Gastroesophageal sphincter (tissue), 4 donors: ENCODE results near the gene SRSF1. TPM values are rescaled to one million over a fixed set of nuclear protein-coding genes. Genes with fewer than 3 reads are reported as not detected.

Source experiments
- ATAC-seq: fragments of 150-250 bp; one replicate; pipeline ENCODE4 v1.9.1; 2016; ENCODE audit warnings: mild to moderate bottlenecking, moderate library complexity
- H3K27ac ChIP-seq, 4 donors: fragments of 200-600 bp; sonication (generic) in 3 of 4; 1 replicate in 3 of 4; 2 replicates in 1 of 4; pipeline ENCODE4 v1.5.1; 2016 to 2019
- H3K27me3 ChIP-seq: fragments of 200-600 bp; sonication (generic); one replicate; pipeline ENCODE4 v1.5.1; 2019
- H3K36me3 ChIP-seq, 2 donors: fragments of 200-600 bp; sonication (generic); one replicate each; pipeline ENCODE4 v1.5.1; 2019; ENCODE audit warnings: control low read depth in 1 of 2
- H3K4me1 ChIP-seq, 3 donors: fragments of 200-600 bp; sonication (generic); 1 replicate in 2 of 3; 2 replicates in 1 of 3; pipeline ENCODE4 v1.5.1; 2016 to 2019; ENCODE audit warnings: control low read depth in 2 of 3
- H3K4me3 ChIP-seq, 2 donors: fragments of 200-600 bp; sonication (generic); one replicate each; pipeline ENCODE4 v1.5.1; 2019; ENCODE audit warnings: mild to moderate bottlenecking in 1 of 2, moderate library complexity in 1 of 2
- H3K9me3 ChIP-seq, 3 donors: fragments of 200-600 bp; sonication (generic); one replicate each; pipeline ENCODE4 v1.5.1; 2017 to 2019; ENCODE audit warnings: control low read depth in 2 of 3
- EP300 ChIP-seq: sonication (generic); formaldehyde crosslinking; IDR thresholded peaks from one replicate; pipeline ENCODE4 v1.6.1; 2017; ENCODE audit warnings: antibody characterized with exemption, mild to moderate bottlenecking
- POLR2A ChIP-seq, 2 donors: fragments of 450-650 bp; IDR thresholded peaks; one replicate each; pipeline ENCODE4 v1.6.1; 2017; ENCODE audit warnings: antibody characterized with exemption in 2 of 2, mild to moderate bottlenecking in 2 of 2, moderate library complexity in 1 of 2
- POLR2AphosphoS5 ChIP-seq: sonication (generic); formaldehyde crosslinking; IDR thresholded peaks from one replicate; pipeline ENCODE4 v1.6.1; 2017; ENCODE audit warnings: antibody characterized with exemption
- WGBS, 2 donors: methylation state at CpG; one replicate each; pipeline ENCODE4 v1.1.5; 2018; ENCODE audit warnings: low coverage in 1 of 2; 5-methylcytosine and 5-hydroxymethylcytosine counted together
- small RNA-seq, 4 donors: library from RNA; depleted of rRNA; stranded (forward); fragments of <200 nt; gene quantifications; one replicate each; pipeline ENCODE3, GENCODE V24; 2016
- total RNA-seq, 4 donors: library from RNA; depleted of rRNA; stranded (reverse); fragments of >200 nt; gene quantifications; one replicate each; pipeline ENCODE4 v1.1.0, GENCODE V29; 2016
- TF ChIP-seq, protein P1 (sequence below), 4 experiments: fragments of 200-600 bp in 2 of 4; fragments of 450-650 bp in 2 of 4; sonication (generic) in 1 of 4; IDR thresholded peaks; one replicate each; pipeline ENCODE4 v1.5.1; 2017 to 2019; ENCODE audit warnings: antibody characterized with exemption in 4 of 4, mild to moderate bottlenecking in 2 of 4, moderate library complexity in 2 of 4

Gene SRSF1
- total RNA-seq, 4 donors from 2014 or later = 139 to 240 (median 198) TPM

DNA sequence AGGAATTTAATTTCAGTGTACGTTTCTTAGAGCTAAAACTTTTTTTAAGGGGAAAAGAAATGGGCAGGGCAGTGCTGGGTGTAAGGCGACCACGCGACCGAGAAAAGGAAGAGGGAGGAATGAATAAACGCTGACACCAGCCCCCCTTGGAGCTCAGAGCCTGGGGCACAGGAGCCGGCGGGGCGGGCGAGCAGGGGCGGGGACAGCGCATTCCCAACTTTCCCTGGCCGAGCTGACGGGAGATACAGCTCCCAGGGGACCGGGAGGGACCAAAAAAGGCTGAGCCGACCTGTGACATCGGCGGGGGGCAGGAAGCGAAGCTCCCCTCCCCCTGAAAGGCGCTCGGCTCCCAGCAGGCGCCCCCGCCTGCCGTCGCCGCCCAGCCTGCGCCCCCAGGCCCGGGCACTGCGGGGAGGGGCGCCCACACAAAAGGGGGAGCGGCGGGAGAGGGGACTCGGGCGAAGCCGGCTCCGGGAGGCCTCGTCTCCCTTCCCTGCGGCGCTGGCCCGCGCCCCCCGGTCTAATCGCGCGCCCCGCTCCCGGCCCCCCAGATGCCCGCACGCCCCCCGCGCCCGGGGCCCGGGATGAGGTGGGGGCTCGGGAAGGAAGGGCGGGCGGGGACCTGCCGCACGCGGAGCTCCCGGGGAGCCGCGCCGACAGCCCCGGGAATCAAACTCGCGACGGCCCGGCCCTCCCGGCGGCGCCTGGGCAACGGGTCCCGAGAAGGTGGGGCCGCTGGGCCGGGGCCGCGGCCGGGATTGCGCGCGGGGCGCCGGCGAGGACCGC is 52.5 kb downstream of the SRSF1 start:
- Histone ChIP-seq H3K9me3 (no peaks in the 10 kb centered on the region), H3K27ac (peak overlapping the region; percentile 89 to 100 (median 100)), H3K4me1 (peaks cover 3 to 65% (median 40%) of the 10 kb centered on the region in 3 donors), H3K27me3 (no peaks in the 10 kb centered on the region), H3K4me3 (peak overlapping the region; percentile 66 to 94), H3K36me3 (no peaks in the 10 kb centered on the region)
- 0 to 1% methylated on average over 3 to 11 of the region's 85 CpGs for WGBS, 2 donors
- peak; percentile 79 for TF ChIP-seq POLR2AphosphoS5
- TF ChIP-seq, protein P1, sequence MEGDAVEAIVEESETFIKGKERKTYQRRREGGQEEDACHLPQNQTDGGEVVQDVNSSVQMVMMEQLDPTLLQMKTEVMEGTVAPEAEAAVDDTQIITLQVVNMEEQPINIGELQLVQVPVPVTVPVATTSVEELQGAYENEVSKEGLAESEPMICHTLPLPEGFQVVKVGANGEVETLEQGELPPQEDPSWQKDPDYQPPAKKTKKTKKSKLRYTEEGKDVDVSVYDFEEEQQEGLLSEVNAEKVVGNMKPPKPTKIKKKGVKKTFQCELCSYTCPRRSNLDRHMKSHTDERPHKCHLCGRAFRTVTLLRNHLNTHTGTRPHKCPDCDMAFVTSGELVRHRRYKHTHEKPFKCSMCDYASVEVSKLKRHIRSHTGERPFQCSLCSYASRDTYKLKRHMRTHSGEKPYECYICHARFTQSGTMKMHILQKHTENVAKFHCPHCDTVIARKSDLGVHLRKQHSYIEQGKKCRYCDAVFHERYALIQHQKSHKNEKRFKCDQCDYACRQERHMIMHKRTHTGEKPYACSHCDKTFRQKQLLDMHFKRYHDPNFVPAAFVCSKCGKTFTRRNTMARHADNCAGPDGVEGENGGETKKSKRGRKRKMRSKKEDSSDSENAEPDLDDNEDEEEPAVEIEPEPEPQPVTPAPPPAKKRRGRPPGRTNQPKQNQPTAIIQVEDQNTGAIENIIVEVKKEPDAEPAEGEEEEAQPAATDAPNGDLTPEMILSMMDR (IDR thresholded peaks at IDR 0.05) = peak in 1 of 4 experiments; percentile 5
- TF ChIP-seq POLR2A (IDR thresholded peaks at IDR 0.05) = peak; percentile 71
- no peak for TF ChIP-seq EP300
- ATAC-seq = peak; percentile 78

GRCh38 chr17:57953705-57954396 is 53.2 kb downstream of the SRSF1 start:
- peak overlapping the region; percentile 89 to 100 (median 100) for H3K27ac ChIP-seq
- WGBS, 2 donors = 7 to 51% methylated on average over 6 to 9 of the region's 13 CpGs
- peak overlapping the region; percentile 66 to 94 for H3K4me3 ChIP-seq
- TF ChIP-seq POLR2AphosphoS5 (no peak), POLR2A (IDR thresholded peaks at IDR 0.05) (no peak), EP300 (no peak)
- TF ChIP-seq, protein P1 (IDR thresholded peaks at IDR 0.05) = no peak
- H3K27me3 ChIP-seq = no peaks in the 10 kb centered on the region
- H3K4me1 ChIP-seq = peaks cover 7 to 72% (median 47%) of the 10 kb centered on the region in 3 donors
- no peaks in the 10 kb centered on the region for H3K9me3 ChIP-seq
- H3K36me3 ChIP-seq = no peaks in the 10 kb centered on the region
- no peak for ATAC-seq

Small RNA genes lying within 50 kb of the gene (small RNA-seq; reads per million reads assigned to genes)
- 0 reads per million in 4 donors for gene AC015813.4

Other genes starting within 250 kb of the SRSF1 start
- 10 to 100 TPM; 23.0 to 24.8 (median 24.5) TPM for gene MRPS23, start 157.2 kb downstream of the SRSF1 start, total RNA-seq
- gene CUEDC1, start 51.8 kb downstream of the SRSF1 start, total RNA-seq = 10 to 100 TPM; 35.7 to 60.3 (median 45.6) TPM
- 100 to 1,000 TPM; 115 to 148 (median 132) TPM for gene VEZF1, start 19.0 kb downstream of the SRSF1 start, total RNA-seq
- 10 to 100 TPM; 26.1 to 38.2 (median 31.3) TPM for gene DYNLL2, start 76.2 kb upstream of the SRSF1 start, total RNA-seq
- not detected for gene OR4D1, start 141.1 kb upstream of the SRSF1 start, total RNA-seq
- gene OR4D2, start 159.7 kb upstream of the SRSF1 start, total RNA-seq = not detected
- not detected for gene EPX, start 185.5 kb upstream of the SRSF1 start, total RNA-seq
- gene MKS1, start 212.0 kb upstream of the SRSF1 start, total RNA-seq = 1 to 10 TPM; 6.7 to 9.3 (median 7.9) TPM
- under 1 TPM in 2 of 4 donors, not detected in 2; 0.15 to 0.77 TPM for gene LPO, start 231.3 kb upstream of the SRSF1 start, total RNA-seq